ENCODE data around the gene SIX3.

The SIX3 gene

DNA sequence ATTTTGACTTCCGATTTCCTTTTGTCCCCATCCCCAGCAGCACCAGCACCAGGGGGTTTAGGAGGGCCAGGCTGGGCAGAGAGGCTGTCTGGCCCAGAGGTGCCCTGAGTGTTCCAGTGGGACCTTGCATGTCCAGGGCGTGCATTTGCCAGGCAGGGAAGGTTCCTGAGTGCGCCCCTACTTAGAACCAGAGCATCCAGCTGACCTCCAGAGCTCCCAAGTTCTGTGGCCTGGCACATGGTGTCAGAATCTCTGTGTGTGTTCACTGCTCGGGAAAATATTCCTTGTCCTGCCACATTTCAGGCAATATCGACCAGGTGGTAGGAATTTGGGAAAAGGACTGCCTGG lies 5.5 kb downstream of the SIX3 start:
- TF ChIP-seq, protein P1, sequence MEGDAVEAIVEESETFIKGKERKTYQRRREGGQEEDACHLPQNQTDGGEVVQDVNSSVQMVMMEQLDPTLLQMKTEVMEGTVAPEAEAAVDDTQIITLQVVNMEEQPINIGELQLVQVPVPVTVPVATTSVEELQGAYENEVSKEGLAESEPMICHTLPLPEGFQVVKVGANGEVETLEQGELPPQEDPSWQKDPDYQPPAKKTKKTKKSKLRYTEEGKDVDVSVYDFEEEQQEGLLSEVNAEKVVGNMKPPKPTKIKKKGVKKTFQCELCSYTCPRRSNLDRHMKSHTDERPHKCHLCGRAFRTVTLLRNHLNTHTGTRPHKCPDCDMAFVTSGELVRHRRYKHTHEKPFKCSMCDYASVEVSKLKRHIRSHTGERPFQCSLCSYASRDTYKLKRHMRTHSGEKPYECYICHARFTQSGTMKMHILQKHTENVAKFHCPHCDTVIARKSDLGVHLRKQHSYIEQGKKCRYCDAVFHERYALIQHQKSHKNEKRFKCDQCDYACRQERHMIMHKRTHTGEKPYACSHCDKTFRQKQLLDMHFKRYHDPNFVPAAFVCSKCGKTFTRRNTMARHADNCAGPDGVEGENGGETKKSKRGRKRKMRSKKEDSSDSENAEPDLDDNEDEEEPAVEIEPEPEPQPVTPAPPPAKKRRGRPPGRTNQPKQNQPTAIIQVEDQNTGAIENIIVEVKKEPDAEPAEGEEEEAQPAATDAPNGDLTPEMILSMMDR (IDR thresholded peaks at IDR 0.05; ENCODE audit: low read depth, low read length), result no peak
- H3K4me3 ChIP-seq (replicated peaks in 1 of 2; ENCODE audit: low read depth in 2 of 2, low read length in 2 of 2), result no peak overlapping the region
- no peak for DNase-seq (ENCODE audit: low read depth in 2 of 2)

DNA sequence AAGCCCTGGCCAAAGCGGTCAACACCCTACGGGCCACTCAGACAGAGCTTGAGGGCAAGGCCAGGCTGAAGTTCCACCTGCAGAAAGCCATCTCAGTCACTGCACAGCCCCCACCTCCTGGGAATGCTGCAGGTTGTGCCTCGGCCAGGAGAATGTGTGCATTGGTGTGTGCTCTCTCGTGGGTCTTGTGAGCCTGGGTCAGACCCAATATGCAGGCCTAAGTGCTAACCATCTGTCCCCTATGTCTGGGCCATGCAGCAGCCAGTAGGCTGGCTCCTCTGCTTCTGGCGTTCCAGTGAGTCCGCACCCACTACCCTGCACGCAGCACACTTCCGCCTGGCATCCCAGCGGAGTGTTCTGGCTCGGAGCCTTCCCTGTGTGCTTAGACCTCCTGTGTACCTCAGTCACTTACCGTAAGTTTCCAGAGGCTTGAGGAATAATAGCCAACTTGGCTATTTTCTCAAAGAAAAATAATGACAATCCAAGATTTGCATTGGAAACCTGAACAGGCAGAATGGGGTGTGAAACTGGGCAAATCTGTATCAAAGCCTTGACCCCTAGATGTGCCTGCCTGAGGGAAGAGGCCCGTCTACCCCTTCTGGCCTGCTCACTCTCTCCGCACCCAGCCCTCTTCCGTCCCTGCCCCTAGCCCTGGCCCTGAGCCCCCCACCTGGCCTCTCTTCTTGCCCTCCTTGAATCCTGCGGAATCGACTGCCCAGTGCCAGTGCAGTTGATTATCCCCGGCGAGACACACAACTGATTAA lies 7.2 kb downstream of the SIX3 start:
- no peak for DNase-seq (ENCODE audit: low read depth in 2 of 2)
- H3K4me3 ChIP-seq (replicated peaks in 1 of 2; ENCODE audit: low read depth in 2 of 2, low read length in 2 of 2), result no peak overlapping the region
- TF ChIP-seq, protein P1 (IDR thresholded peaks at IDR 0.05; ENCODE audit: low read depth, low read length), result no peak

DNA sequence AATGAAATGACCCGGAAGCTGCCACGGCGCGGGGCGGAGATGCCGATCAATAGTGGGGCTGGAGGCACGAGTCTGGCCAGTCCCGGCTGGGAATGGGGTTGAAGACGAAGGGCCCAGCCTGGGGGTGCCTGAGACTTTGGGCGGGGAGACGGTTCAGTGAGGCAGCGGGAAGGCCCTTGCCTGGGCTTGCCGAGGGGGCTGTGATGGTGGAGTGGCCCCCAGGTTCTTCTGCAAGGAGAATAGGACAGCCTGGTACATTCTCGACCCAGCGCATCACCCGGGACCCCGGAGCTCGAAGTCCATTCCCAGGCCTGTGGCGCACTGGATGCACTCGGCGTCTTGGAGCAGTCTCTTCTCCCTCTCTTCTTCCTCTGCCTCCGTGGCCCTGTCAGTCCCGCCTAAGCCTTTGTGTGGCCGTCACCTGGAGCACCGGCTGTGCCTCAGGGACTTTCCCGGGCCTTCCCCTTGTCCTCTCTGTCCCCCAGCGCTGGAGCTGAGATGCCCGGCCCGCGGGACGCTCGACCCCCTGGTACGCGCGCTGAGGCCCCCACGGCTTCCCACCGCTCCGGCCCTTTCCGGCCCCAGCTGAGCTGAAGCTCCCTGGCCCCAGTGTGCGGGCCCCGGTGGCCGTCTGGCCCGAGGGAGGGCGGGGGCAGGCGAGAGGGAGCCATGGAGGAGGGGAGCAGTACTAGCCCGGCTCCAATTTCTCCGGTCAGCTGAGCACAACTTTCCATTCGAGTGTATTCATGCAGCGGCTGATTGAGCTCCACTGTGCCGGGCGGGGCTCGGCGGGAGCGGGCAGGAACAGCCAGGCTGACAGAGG lies 8.0 kb downstream of the SIX3 start:
- DNase-seq (ENCODE audit: low read depth in 2 of 2), result peak; percentile 50 to 65
- H3K4me3 ChIP-seq (replicated peaks in 1 of 2; ENCODE audit: low read depth in 2 of 2, low read length in 2 of 2), result no peak overlapping the region
- TF ChIP-seq, protein P1 (IDR thresholded peaks at IDR 0.05; ENCODE audit: low read depth, low read length), result no peak

GRCh38 chr2:44950646-44951045 lies 9.1 kb downstream of the SIX3 start:
- no peak for DNase-seq (ENCODE audit: low read depth in 2 of 2)
- TF ChIP-seq, protein P1 (IDR thresholded peaks at IDR 0.05; ENCODE audit: low read depth, low read length), result no peak
- no peak overlapping the region for H3K4me3 ChIP-seq (replicated peaks in 1 of 2; ENCODE audit: low read depth in 2 of 2, low read length in 2 of 2)

- TF ChIP-seq, protein P1 (IDR thresholded peaks at IDR 0.05; ENCODE audit: low read depth, low read length), result no peak
- H3K4me3 ChIP-seq (replicated peaks in 1 of 2; ENCODE audit: low read depth in 2 of 2, low read length in 2 of 2), result no peak overlapping the region
- no peak for DNase-seq (ENCODE audit: low read depth in 2 of 2)
Measured at GRCh38 chr2:44951124-44951523, 9.6 kb downstream of the SIX3 start.

GRCh38 chr2:44951714-44952113 lies 10.2 kb downstream of the SIX3 start:
- TF ChIP-seq, protein P1 (IDR thresholded peaks at IDR 0.05; ENCODE audit: low read depth, low read length), result no peak
- peak overlapping the region; percentile 24 to 25 for H3K4me3 ChIP-seq (replicated peaks in 1 of 2; ENCODE audit: low read depth in 2 of 2, low read length in 2 of 2)
- DNase-seq (ENCODE audit: low read depth in 2 of 2), result no peak
